ENCODE measurements around the gene LRRTM2.

- no peak for TF ChIP-seq CTCF (IDR thresholded peaks at IDR 0.05)
- no peak for TF ChIP-seq POLR2AphosphoS5 (IDR thresholded peaks at IDR 0.05)
Measured at GRCh38 chr5:138912093-138912492, 37.0 kb upstream of the LRRTM2 start.

Data from gastroesophageal sphincter (tissue), 3 donors.